Measurements from ENCODE around the gene ROBO1. TPM values are rescaled to one million over a fixed set of nuclear protein-coding genes. Genes with fewer than 3 reads are reported as not detected.

Gene ROBO1
- total and polyA plus RNA-seq, 2 of the 13 experiments (the other 11 are each of a cell fraction or from before 2014, with no cell fraction given) = 52.2 to 71.0 TPM

GRCh38 chr3:78665776-78666469 is 1101.9 kb downstream of the ROBO1 start:
- Histone ChIP-seq H3K4me1 (ENCODE audit: insufficient read depth, low read length) (peaks cover 13% of the 10 kb centered on the region), H3K27ac (ENCODE audit: extremely low read length, insufficient read depth, low read length) (no peak overlapping the region), H3K79me2 (ENCODE audit: insufficient read depth, low read length) (no peaks in the 10 kb centered on the region), H3K9me3 (ENCODE audit: low read length) (no peaks in the 10 kb centered on the region), H2AFZ (ENCODE audit: low read length) (no peak overlapping the region), H3K9ac (ENCODE audit: insufficient read depth, low read depth, low read length) (no peak overlapping the region), H3K4me2 (ENCODE audit: low read depth, low read length) (no peak overlapping the region), H4K20me1 (ENCODE audit: insufficient read depth, low read length) (no peaks in the 10 kb centered on the region), H3K4me3 (replicated peaks in 1 of 3; ENCODE audit: insufficient read depth in 1 of 3, low read depth in 2 of 3, low read length in 3 of 3) (no peak overlapping the region), H3K36me3 (replicated peaks in 1 of 2; ENCODE audit: control insufficient read depth in 1 of 2, insufficient read depth in 2 of 2, low read length in 2 of 2) (peaks cover 6 to 55% of the 10 kb centered on the region in 2 experiments; a peak in 4 of 5 replicates), H3K27me3 (ENCODE audit: control insufficient read depth in 1 of 2, insufficient read depth in 2 of 2, low read length in 2 of 2) (no peaks in the 10 kb centered on the region)
- ATAC-seq (no peak), DNase-seq (ENCODE audit: low spot score) (no peak), FAIRE-seq (no peak)
- BruUV-seq (replicated peaks) = no TSS peak
- in situ Hi-C loops (cut with HindIII; ENCODE audit: extremely low pct_ligation_motif_present, low pct_unique_long_range_greater_than_20kb) = loop anchor here (5.0 to 25.0 kb wide), 3 partner anchors 319 to 696 kb away; no protein-coding TSS in a partner anchor
- intact Hi-C loops (cut with micrococcal nuclease; ENCODE audit: unreplicated experiment) = no loop called here
- ChIA-PET CTCF (ENCODE audit: low intra/inter-chr PET ratio, low total read pairs) (no interaction called here), POLR2A (no interaction called here)
- TF ChIP-seq ZNF343 (CRISPR knock-in tag; IDR thresholded peaks at IDR 0.05) = no peak
- TF ChIP-seq AHR (CRISPR knock-in tag; IDR thresholded peaks at IDR 0.05) = no peak
- TF ChIP-seq CENPBD1 (CRISPR knock-in tag; IDR thresholded peaks at IDR 0.05; ENCODE audit: borderline replicate concordance, low read depth) = no peak
- no peak for TF ChIP-seq ZNF513 (CRISPR knock-in tag; conservative IDR thresholded peaks at IDR 0.05)
- TF ChIP-seq ZNF605 (CRISPR knock-in tag; IDR thresholded peaks at IDR 0.05) = no peak
- no peak for TF ChIP-seq ZFY (CRISPR knock-in tag; IDR thresholded peaks at IDR 0.05)
- TF ChIP-seq RFXAP (CRISPR knock-in tag; IDR thresholded peaks at IDR 0.05; ENCODE audit: borderline replicate concordance) = no peak
- 96% methylated on average over 11 of the region's 11 CpGs for WGBS (ENCODE audit: low lambda C conversion rate)
